NCI-H2227 (cell line): Measurements from ENCODE around the gene TMEM222.

ENCODE experiments used
- DNase-seq: peaks from one replicate; lab custom pipeline; 2025; ENCODE audit not compliant: unreplicated experiment; lab: John Stamatoyannopoulos, UW

TMEM222 gene

GRCh38 chr1:27341525-27342252, 19.7 kb downstream of the TMEM222 start, which contains the start of gene SYTL1:
TSS of gene SYTL1 (plus strand) at chr1:27342022. CDS start at chr1:27345335, 3,313 bp downstream.
- peak; percentile 76 for DNase-seq

- DNase-seq = no peak
Measured at GRCh38 chr1:27342391-27342777, 20.4 kb downstream of the TMEM222 start.

GRCh38 chr1:27342778-27343638, 21.0 kb downstream of the TMEM222 start:
- peak; percentile 51 for DNase-seq

GRCh38 chr1:27343639-27344025, 21.7 kb downstream of the TMEM222 start:
- DNase-seq = no peak

- DNase-seq = no peak
Measured at GRCh38 chr1:27345272-27345671, 23.3 kb downstream of the TMEM222 start.

- no peak for DNase-seq
Measured at GRCh38 chr1:27346357-27346756, 24.4 kb downstream of the TMEM222 start.

- no peak for DNase-seq
Measured at GRCh38 chr1:27346991-27347624, 25.1 kb downstream of the TMEM222 start.

GRCh38 chr1:27348861-27349783, 27.2 kb downstream of the TMEM222 start:
- peak; percentile 85 for DNase-seq

- peak; percentile 93 for DNase-seq
Measured at GRCh38 chr1:27349784-27350662, 28.1 kb downstream of the TMEM222 start.

GRCh38 chr1:27350663-27351540, 28.9 kb downstream of the TMEM222 start:
- DNase-seq = no peak

GRCh38 chr1:27351541-27352107, 29.7 kb downstream of the TMEM222 start:
- DNase-seq = no peak

GRCh38 chr1:27353166-27353565, 31.2 kb downstream of the TMEM222 start:
- no peak for DNase-seq

GRCh38 chr1:27353629-27354028, 31.7 kb downstream of the TMEM222 start:
- DNase-seq = no peak

GRCh38 chr1:27355683-27356082, 33.7 kb downstream of the TMEM222 start:
- DNase-seq = no peak

- DNase-seq = no peak
Measured at GRCh38 chr1:27356277-27356618, 34.3 kb downstream of the TMEM222 start.

GRCh38 chr1:27356619-27357280, 34.8 kb downstream of the TMEM222 start:
- no peak for DNase-seq

- DNase-seq = peak; percentile 25
Measured at GRCh38 chr1:27357281-27358037, 35.5 kb downstream of the TMEM222 start.
